ENCODE data around the gene POLR3A. TPM values are rescaled to one million over a fixed set of nuclear protein-coding genes. Genes with fewer than 3 reads are reported as not detected.

Gene POLR3A
- total RNA-seq, 1 experiment from 2014 or later = 97.2 TPM

- Histone ChIP-seq H3K9me2 (replicated peaks; ENCODE audit: low read length) (no peaks in the 10 kb centered on the region), H3K27ac (ENCODE audit: low read length) (no peak overlapping the region), H3K36me3 (ENCODE audit: low read depth, low read length) (peaks cover 88% of the 10 kb centered on the region), H3F3A (ENCODE audit: low read length, unreplicated experiment) (peaks cover 4% of the 10 kb centered on the region), H4K20me1 (ENCODE audit: low read length) (peaks cover 10% of the 10 kb centered on the region; the same call in 1 of the 2 replicates), H3K4me1 (ENCODE audit: insufficient read depth, low read length) (peaks cover 23% of the 10 kb centered on the region), H3K4me2 (ENCODE audit: low read length) (no peak overlapping the region), H3K4me3 (ENCODE audit: low read length) (no peak overlapping the region), H3K9me3 (ENCODE audit: low read length) (no peaks in the 10 kb centered on the region), H3K9ac (ENCODE audit: low read length) (no peak overlapping the region), H2AFZ (ENCODE audit: low read length) (no peak overlapping the region), H3K27me3 (ENCODE audit: low read length) (no peaks in the 10 kb centered on the region), H3K79me2 (ENCODE audit: low read length) (no peaks in the 10 kb centered on the region)
- no peak for DNase-seq
- no TSS peak for BruUV-seq (replicated peaks)
- CTCF ChIA-PET = no interaction called here
- intact Hi-C loops (cut with micrococcal nuclease) = no loop called here
- no peak for ATAC-seq
- POLR2A ChIA-PET (ENCODE audit: unreplicated experiment) = no interaction called here
- TF ChIP-seq EZH2 (IDR thresholded peaks at IDR 0.05; ENCODE audit: low read length, unreplicated experiment) = no peak
- no peak for TF ChIP-seq EZH2phosphoT487 (IDR thresholded peaks at IDR 0.05; ENCODE audit: borderline replicate concordance, low read length)
- TF ChIP-seq, protein P1, sequence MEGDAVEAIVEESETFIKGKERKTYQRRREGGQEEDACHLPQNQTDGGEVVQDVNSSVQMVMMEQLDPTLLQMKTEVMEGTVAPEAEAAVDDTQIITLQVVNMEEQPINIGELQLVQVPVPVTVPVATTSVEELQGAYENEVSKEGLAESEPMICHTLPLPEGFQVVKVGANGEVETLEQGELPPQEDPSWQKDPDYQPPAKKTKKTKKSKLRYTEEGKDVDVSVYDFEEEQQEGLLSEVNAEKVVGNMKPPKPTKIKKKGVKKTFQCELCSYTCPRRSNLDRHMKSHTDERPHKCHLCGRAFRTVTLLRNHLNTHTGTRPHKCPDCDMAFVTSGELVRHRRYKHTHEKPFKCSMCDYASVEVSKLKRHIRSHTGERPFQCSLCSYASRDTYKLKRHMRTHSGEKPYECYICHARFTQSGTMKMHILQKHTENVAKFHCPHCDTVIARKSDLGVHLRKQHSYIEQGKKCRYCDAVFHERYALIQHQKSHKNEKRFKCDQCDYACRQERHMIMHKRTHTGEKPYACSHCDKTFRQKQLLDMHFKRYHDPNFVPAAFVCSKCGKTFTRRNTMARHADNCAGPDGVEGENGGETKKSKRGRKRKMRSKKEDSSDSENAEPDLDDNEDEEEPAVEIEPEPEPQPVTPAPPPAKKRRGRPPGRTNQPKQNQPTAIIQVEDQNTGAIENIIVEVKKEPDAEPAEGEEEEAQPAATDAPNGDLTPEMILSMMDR (conservative IDR thresholded peaks at IDR 0.05; ENCODE audit: low read depth, low read length) = no peak
These were observed 48.0 kb downstream of the POLR3A start for GRCh38 chr10:77981281-77981680.

GRCh38 chr10:77979221-77979620 is 50.1 kb downstream of the POLR3A start:
- CTCF ChIA-PET = no interaction called here
- peaks cover 13% of the 10 kb centered on the region for H3K4me1 ChIP-seq (ENCODE audit: insufficient read depth, low read length)
- no peak for ATAC-seq
- TF ChIP-seq EZH2 (IDR thresholded peaks at IDR 0.05; ENCODE audit: low read length, unreplicated experiment) = no peak
- TF ChIP-seq, protein P1 (conservative IDR thresholded peaks at IDR 0.05; ENCODE audit: low read depth, low read length) = no peak
- no peak for TF ChIP-seq EZH2phosphoT487 (IDR thresholded peaks at IDR 0.05; ENCODE audit: borderline replicate concordance, low read length)
- intact Hi-C loops (cut with micrococcal nuclease) = no loop called here
- H3F3A ChIP-seq (ENCODE audit: low read length, unreplicated experiment) = no peaks in the 10 kb centered on the region
- no peak overlapping the region for H3K27ac ChIP-seq (ENCODE audit: low read length)
- POLR2A ChIA-PET (ENCODE audit: unreplicated experiment) = no interaction called here
- H3K4me2 ChIP-seq (ENCODE audit: low read length) = no peak overlapping the region
- H4K20me1 ChIP-seq (ENCODE audit: low read length) = peaks cover 7% of the 10 kb centered on the region; the same call in 1 of the 2 replicates
- no peaks in the 10 kb centered on the region for H3K79me2 ChIP-seq (ENCODE audit: low read length)
- H3K4me3 ChIP-seq (ENCODE audit: low read length) = no peak overlapping the region
- no peak for DNase-seq
- H3K27me3 ChIP-seq (ENCODE audit: low read length) = no peaks in the 10 kb centered on the region
- no peak overlapping the region for H3K9ac ChIP-seq (ENCODE audit: low read length)
- peaks cover 85% of the 10 kb centered on the region for H3K36me3 ChIP-seq (ENCODE audit: low read depth, low read length)
- no peak overlapping the region for H2AFZ ChIP-seq (ENCODE audit: low read length)
- BruUV-seq (replicated peaks) = no TSS peak
- no peaks in the 10 kb centered on the region for H3K9me2 ChIP-seq (replicated peaks; ENCODE audit: low read length)
- H3K9me3 ChIP-seq (ENCODE audit: low read length) = no peaks in the 10 kb centered on the region

GRCh38 chr10:77978360-77978759 is 51.0 kb downstream of the POLR3A start:
- Histone ChIP-seq H3K4me1 (ENCODE audit: insufficient read depth, low read length) (peaks cover 4% of the 10 kb centered on the region), H3F3A (ENCODE audit: low read length, unreplicated experiment) (no peaks in the 10 kb centered on the region), H3K36me3 (ENCODE audit: low read depth, low read length) (peaks cover 79% of the 10 kb centered on the region), H3K4me3 (ENCODE audit: low read length) (no peak overlapping the region), H4K20me1 (ENCODE audit: low read length) (peaks cover 5% of the 10 kb centered on the region; the same call in 1 of the 2 replicates), H3K9ac (ENCODE audit: low read length) (no peak overlapping the region), H3K27ac (ENCODE audit: low read length) (no peak overlapping the region), H3K27me3 (ENCODE audit: low read length) (no peaks in the 10 kb centered on the region), H3K79me2 (ENCODE audit: low read length) (no peaks in the 10 kb centered on the region), H3K9me3 (ENCODE audit: low read length) (no peaks in the 10 kb centered on the region), H2AFZ (ENCODE audit: low read length) (no peak overlapping the region), H3K4me2 (ENCODE audit: low read length) (no peak overlapping the region), H3K9me2 (replicated peaks; ENCODE audit: low read length) (no peaks in the 10 kb centered on the region)
- TF ChIP-seq, protein P1 (conservative IDR thresholded peaks at IDR 0.05; ENCODE audit: low read depth, low read length) = no peak
- TF ChIP-seq EZH2phosphoT487 (IDR thresholded peaks at IDR 0.05; ENCODE audit: borderline replicate concordance, low read length) = no peak
- TF ChIP-seq EZH2 (IDR thresholded peaks at IDR 0.05; ENCODE audit: low read length, unreplicated experiment) = no peak
- POLR2A ChIA-PET (ENCODE audit: unreplicated experiment) = no interaction called here
- ATAC-seq = no peak
- CTCF ChIA-PET = no interaction called here
- intact Hi-C loops (cut with micrococcal nuclease) = no loop called here
- DNase-seq = no peak
- BruUV-seq (replicated peaks) = no TSS peak

Data from PC-3 (cell line).